ENCODE data around the gene RBM5. TPM values are rescaled to one million over a fixed set of nuclear protein-coding genes. Genes with fewer than 3 reads are reported as not detected.

RBM5 gene
- 115 and 400 TPM in 2 replicates for total RNA-seq

GRCh38 chr3:50088725-50089608 is at the start of gene RBM5:
RBM5 (plus strand) TSS chr3:50088919; CDS start chr3:50090435, 1,516 bp downstream.

GRCh38 chr3:50154840-50155490 is 66.2 kb downstream of the RBM5 start, which contains the start of gene SEMA3F:
SEMA3F (plus strand) TSS chr3:50155324; CDS start chr3:50159623, 4,299 bp downstream.

Other genes with a start within 250 kb of the RBM5 start
- 0.77 and 2.4 TPM in 2 replicates for gene TRAIP, start 232.4 kb upstream of the RBM5 start, total RNA-seq
- not detected in 2 replicates for gene CAMKV, start 219.0 kb upstream of the RBM5 start, total RNA-seq
- gene MST1R, start 185.0 kb upstream of the RBM5 start, total RNA-seq = 0.32 and 0.86 TPM in 2 replicates
- gene MON1A, start 159.1 kb upstream of the RBM5 start, total RNA-seq = 8.4 and 11.2 TPM in 2 replicates
- 32.7 and 43.5 TPM in 2 replicates for gene RBM6, start 148.8 kb upstream of the RBM5 start, total RNA-seq
- gene SEMA3F, start 66.4 kb downstream of the RBM5 start, total RNA-seq = 2.1 and 4.7 TPM in 2 replicates
- not detected in 2 replicates for gene GNAT1, start 102.7 kb downstream of the RBM5 start, total RNA-seq
- not detected in 2 replicates for gene SLC38A3, start 116.4 kb downstream of the RBM5 start, total RNA-seq
- 293 and 296 TPM in 2 replicates for gene GNAI2, start 147.3 kb downstream of the RBM5 start, total RNA-seq
- gene SEMA3B, start 180.2 kb downstream of the RBM5 start, total RNA-seq = 31.7 and 36.9 TPM in 2 replicates
- not detected in 2 replicates for gene LSMEM2, start 190.2 kb downstream of the RBM5 start, total RNA-seq
- gene IFRD2, start 203.5 kb downstream of the RBM5 start, total RNA-seq = 24.2 and 26.0 TPM in 2 replicates
- 3.9 and 6.6 TPM in 2 replicates for gene HYAL3, start 210.5 kb downstream of the RBM5 start, total RNA-seq
- 2.2 and 3.8 TPM in 2 replicates for gene NAA80, start 210.5 kb downstream of the RBM5 start, total RNA-seq
- 1.2 and 2.7 TPM in 2 replicates for gene HYAL1, start 214.7 kb downstream of the RBM5 start, total RNA-seq
- gene HYAL2, start 233.8 kb downstream of the RBM5 start, total RNA-seq = 62.7 and 75.0 TPM in 2 replicates
- gene TUSC2, start 239.3 kb downstream of the RBM5 start, total RNA-seq = 8.4 and 9.5 TPM in 2 replicates

Measured in bronchial smooth muscle cell (primary cell).